Adrenal gland (tissue), 5 donors: Measurements from ENCODE around the gene FDX2.

Source experiments
- POLR2A ChIP-seq, 2 donors: fragments of 450-650 bp; IDR thresholded peaks; one replicate each; pipeline ENCODE4 v1.6.1; 2017; ENCODE audit warnings: antibody characterized with exemption in 2 of 2, mild to moderate bottlenecking in 2 of 2, moderate library complexity in 1 of 2
- TF ChIP-seq, protein P1 (sequence below), 6 experiments: fragments of 450-650 bp in 4 of 6; fragments of 200-600 bp in 2 of 6; sonication (generic) in 1 of 6; IDR thresholded peaks; 1 replicate in 5 of 6; 2 replicates in 1 of 6; pipeline versions ENCODE4 v1.5.1 to v1.8.0; 2016 to 2021; ENCODE audit warnings: antibody characterized with exemption in 6 of 6, mild to moderate bottlenecking in 2 of 6, moderate library complexity in 1 of 6
- donor health status: DM: no; HTN: no; CAD: no.

DNA sequence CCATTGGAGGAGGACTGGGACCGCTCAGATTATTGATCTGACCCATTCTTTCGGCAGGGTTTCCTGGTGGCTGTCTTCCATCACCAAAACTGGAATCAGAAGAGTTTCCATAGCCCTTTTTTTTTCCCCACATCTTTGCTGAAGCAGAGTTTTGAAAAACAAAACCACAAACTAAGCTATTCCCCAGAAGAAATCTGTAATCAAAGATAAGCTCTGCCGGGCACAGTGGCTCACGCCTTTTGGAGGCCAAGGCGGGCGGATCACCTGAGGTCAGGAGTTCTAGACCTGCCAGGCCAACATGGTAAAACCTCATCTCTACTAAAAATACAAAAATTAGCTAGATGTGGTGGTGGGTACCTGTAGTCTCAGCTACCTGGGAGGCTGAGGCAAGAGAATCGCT is 49.1 kb downstream of the FDX2 start:
- TF ChIP-seq, protein P1, sequence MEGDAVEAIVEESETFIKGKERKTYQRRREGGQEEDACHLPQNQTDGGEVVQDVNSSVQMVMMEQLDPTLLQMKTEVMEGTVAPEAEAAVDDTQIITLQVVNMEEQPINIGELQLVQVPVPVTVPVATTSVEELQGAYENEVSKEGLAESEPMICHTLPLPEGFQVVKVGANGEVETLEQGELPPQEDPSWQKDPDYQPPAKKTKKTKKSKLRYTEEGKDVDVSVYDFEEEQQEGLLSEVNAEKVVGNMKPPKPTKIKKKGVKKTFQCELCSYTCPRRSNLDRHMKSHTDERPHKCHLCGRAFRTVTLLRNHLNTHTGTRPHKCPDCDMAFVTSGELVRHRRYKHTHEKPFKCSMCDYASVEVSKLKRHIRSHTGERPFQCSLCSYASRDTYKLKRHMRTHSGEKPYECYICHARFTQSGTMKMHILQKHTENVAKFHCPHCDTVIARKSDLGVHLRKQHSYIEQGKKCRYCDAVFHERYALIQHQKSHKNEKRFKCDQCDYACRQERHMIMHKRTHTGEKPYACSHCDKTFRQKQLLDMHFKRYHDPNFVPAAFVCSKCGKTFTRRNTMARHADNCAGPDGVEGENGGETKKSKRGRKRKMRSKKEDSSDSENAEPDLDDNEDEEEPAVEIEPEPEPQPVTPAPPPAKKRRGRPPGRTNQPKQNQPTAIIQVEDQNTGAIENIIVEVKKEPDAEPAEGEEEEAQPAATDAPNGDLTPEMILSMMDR (IDR thresholded peaks at IDR 0.05), result no peak
- no peak for TF ChIP-seq POLR2A (IDR thresholded peaks at IDR 0.05)
